Type B pancreatic cell (in vitro differentiated cells): ENCODE measurements around the gene CSF1R. TPM values are rescaled to one million over a fixed set of nuclear protein-coding genes. Genes with fewer than 3 reads are reported as not detected.

Experiments
- DNase-seq: peaks from one replicate; pipeline ENCODE4 v3.0.0; 2021; ENCODE audit warnings: mixed read lengths; ENCODE audit not compliant: unreplicated experiment; ENCODE audit errors: extremely low spot score
- H3K27ac Mint-ChIP-seq: 2 replicates; pipeline ENCODE4 v1.8.0; 2021; ENCODE audit warnings: mild to moderate bottlenecking, mixed read lengths
- H3K27me3 Mint-ChIP-seq: 2 replicates; pipeline ENCODE4 v1.8.0; 2021; ENCODE audit warnings: mixed read lengths
- H3K36me3 Mint-ChIP-seq: 2 replicates; pipeline ENCODE4 v1.8.0; 2021; ENCODE audit warnings: mixed read lengths
- H3K4me1 Mint-ChIP-seq: one replicate; pipeline ENCODE4 v1.8.0; 2021; ENCODE audit warnings: mixed read lengths; ENCODE audit not compliant: unreplicated experiment
- H3K4me3 Mint-ChIP-seq: 2 replicates; pipeline ENCODE4 v1.8.0; 2021; ENCODE audit warnings: mild to moderate bottlenecking, mixed read lengths
- H3K9me3 Mint-ChIP-seq: 2 replicates; pipeline ENCODE4 v1.8.0; 2021; ENCODE audit warnings: mixed read lengths
- total RNA-seq: library from RNA; stranded (reverse); gene quantifications from 2 replicates; pipeline ENCODE4 v1.2.1, GENCODE V29; 2021; ENCODE audit warnings: low replicate concordance
- TF ChIP-seq, protein P1 (sequence below): fragments of 200-600 bp; sonication (generic); conservative IDR thresholded peaks from 2 replicates; pipeline ENCODE4 v1.5.0; 2021; ENCODE audit warnings: antibody characterized with exemption, mild to moderate bottlenecking

The CSF1R gene
- total RNA-seq, 1 donor from 2014 or later, result 4.0 TPM

- H3K9me3 Mint-ChIP-seq, result no peaks in the 10 kb centered on the region
- no peak overlapping the region for H3K4me3 Mint-ChIP-seq
- H3K36me3 Mint-ChIP-seq, result peaks cover 16% of the 10 kb centered on the region
- H3K4me1 Mint-ChIP-seq, result peaks cover 7% of the 10 kb centered on the region
- no peaks in the 10 kb centered on the region for H3K27me3 Mint-ChIP-seq
- H3K27ac Mint-ChIP-seq, result no peak overlapping the region
- DNase-seq, result no peak
- TF ChIP-seq, protein P1, sequence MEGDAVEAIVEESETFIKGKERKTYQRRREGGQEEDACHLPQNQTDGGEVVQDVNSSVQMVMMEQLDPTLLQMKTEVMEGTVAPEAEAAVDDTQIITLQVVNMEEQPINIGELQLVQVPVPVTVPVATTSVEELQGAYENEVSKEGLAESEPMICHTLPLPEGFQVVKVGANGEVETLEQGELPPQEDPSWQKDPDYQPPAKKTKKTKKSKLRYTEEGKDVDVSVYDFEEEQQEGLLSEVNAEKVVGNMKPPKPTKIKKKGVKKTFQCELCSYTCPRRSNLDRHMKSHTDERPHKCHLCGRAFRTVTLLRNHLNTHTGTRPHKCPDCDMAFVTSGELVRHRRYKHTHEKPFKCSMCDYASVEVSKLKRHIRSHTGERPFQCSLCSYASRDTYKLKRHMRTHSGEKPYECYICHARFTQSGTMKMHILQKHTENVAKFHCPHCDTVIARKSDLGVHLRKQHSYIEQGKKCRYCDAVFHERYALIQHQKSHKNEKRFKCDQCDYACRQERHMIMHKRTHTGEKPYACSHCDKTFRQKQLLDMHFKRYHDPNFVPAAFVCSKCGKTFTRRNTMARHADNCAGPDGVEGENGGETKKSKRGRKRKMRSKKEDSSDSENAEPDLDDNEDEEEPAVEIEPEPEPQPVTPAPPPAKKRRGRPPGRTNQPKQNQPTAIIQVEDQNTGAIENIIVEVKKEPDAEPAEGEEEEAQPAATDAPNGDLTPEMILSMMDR, result no peak
Observed at GRCh38 chr5:150055326-150056074, 30.9 kb downstream of the CSF1R start.

GRCh38 chr5:150054569-150054968 is 31.8 kb downstream of the CSF1R start:
- no peaks in the 10 kb centered on the region for H3K27me3 Mint-ChIP-seq
- no peak overlapping the region for H3K27ac Mint-ChIP-seq
- peaks cover 16% of the 10 kb centered on the region for H3K36me3 Mint-ChIP-seq
- H3K9me3 Mint-ChIP-seq, result no peaks in the 10 kb centered on the region
- DNase-seq, result no peak
- peaks cover 7% of the 10 kb centered on the region for H3K4me1 Mint-ChIP-seq
- TF ChIP-seq, protein P1, result no peak
- no peak overlapping the region for H3K4me3 Mint-ChIP-seq

GRCh38 chr5:150053713-150054392 is 32.5 kb downstream of the CSF1R start:
- TF ChIP-seq, protein P1, result no peak
- Mint-ChIP-seq H3K4me1 (peaks cover 7% of the 10 kb centered on the region), H3K27ac (no peak overlapping the region), H3K9me3 (no peaks in the 10 kb centered on the region), H3K27me3 (no peaks in the 10 kb centered on the region), H3K4me3 (no peak overlapping the region), H3K36me3 (peaks cover 23% of the 10 kb centered on the region)
- DNase-seq, result no peak

GRCh38 chr5:150052956-150053712 is 33.2 kb downstream of the CSF1R start:
- DNase-seq, result no peak
- no peak overlapping the region for H3K4me3 Mint-ChIP-seq
- TF ChIP-seq, protein P1, result no peak
- no peaks in the 10 kb centered on the region for H3K27me3 Mint-ChIP-seq
- H3K9me3 Mint-ChIP-seq, result no peaks in the 10 kb centered on the region
- peaks cover 23% of the 10 kb centered on the region for H3K36me3 Mint-ChIP-seq
- H3K4me1 Mint-ChIP-seq, result peaks cover 6% of the 10 kb centered on the region
- no peak overlapping the region for H3K27ac Mint-ChIP-seq

GRCh38 chr5:150052226-150052955 is 34.0 kb downstream of the CSF1R start:
- Mint-ChIP-seq H3K4me3 (no peak overlapping the region), H3K27me3 (no peaks in the 10 kb centered on the region), H3K27ac (no peak overlapping the region), H3K36me3 (peaks cover 23% of the 10 kb centered on the region), H3K4me1 (no peaks in the 10 kb centered on the region), H3K9me3 (no peaks in the 10 kb centered on the region)
- DNase-seq, result no peak
- TF ChIP-seq, protein P1, result no peak
